Skeletal muscle tissue (tissue), 4 donors: Measurements from ENCODE around the gene SCAF4. TPM values are rescaled to one million over a fixed set of nuclear protein-coding genes. Genes with fewer than 3 reads are reported as not detected.

ENCODE experiments used
- H3K27ac ChIP-seq: one replicate; pipeline ENCODE4 v1.7.0; 2013; ENCODE audit warnings: mild to moderate bottlenecking, low read depth, low read length, inconsistent platforms
- H3K27me3 ChIP-seq, 3 donors: one replicate each; pipeline ENCODE4 v1.7.0; 2013; ENCODE audit warnings: low read length in 3 of 3; ENCODE audit not compliant: control insufficient read depth in 3 of 3, insufficient read depth in 3 of 3
- H3K36me3 ChIP-seq, 3 donors: one replicate each; pipeline ENCODE4 v1.7.0; 2013; ENCODE audit warnings: low read length in 3 of 3; ENCODE audit not compliant: control insufficient read depth in 3 of 3, insufficient read depth in 3 of 3
- H3K4me1 ChIP-seq, 3 donors: one replicate each; pipeline ENCODE4 v1.7.0; 2013; ENCODE audit warnings: low read length in 3 of 3, mild to moderate bottlenecking in 3 of 3; ENCODE audit not compliant: control insufficient read depth in 3 of 3, insufficient read depth in 3 of 3
- H3K4me3 ChIP-seq, 3 donors: one replicate each; pipeline ENCODE4 v1.7.0; 2013; ENCODE audit warnings: low read length in 3 of 3
- H3K9ac ChIP-seq, 3 donors: one replicate each; pipeline ENCODE4 v1.7.0; 2013; ENCODE audit warnings: low read length in 3 of 3, mild to moderate bottlenecking in 3 of 3, moderate library complexity in 2 of 3, low read depth in 1 of 3
- H3K9me3 ChIP-seq, 3 donors: one replicate each; pipeline ENCODE4 v1.7.0; 2013; ENCODE audit warnings: low read length in 3 of 3; ENCODE audit not compliant: control insufficient read depth in 3 of 3
- total RNA-seq: library from RNA; depleted of rRNA; stranded (reverse); fragments of >200 nt; gene quantifications from one replicate; pipeline ENCODE4 v1.2.3, GENCODE V29; 2014
- donor health status: Osteomylitis.

SCAF4 gene
- total RNA-seq, 1 donor from 2014 or later: 8.4 TPM

- H3K4me1 ChIP-seq: peaks cover 0 to 10% (median 5%) of the 10 kb centered on the region in 3 donors
- no peak overlapping the region for H3K9ac ChIP-seq
- H3K27ac ChIP-seq: no peak overlapping the region
- H3K27me3 ChIP-seq: no peaks in the 10 kb centered on the region
- H3K36me3 ChIP-seq: no peaks in the 10 kb centered on the region
- no peak overlapping the region for H3K4me3 ChIP-seq
- no peaks in the 10 kb centered on the region for H3K9me3 ChIP-seq
These were observed 15.8 kb downstream of the SCAF4 start for GRCh38 chr21:31716106-31716505.

GRCh38 chr21:31714741-31715365 is 17.1 kb downstream of the SCAF4 start:
- Histone ChIP-seq H3K36me3 (no peaks in the 10 kb centered on the region), H3K4me3 (no peak overlapping the region), H3K27ac (no peak overlapping the region), H3K9ac (no peak overlapping the region), H3K27me3 (no peaks in the 10 kb centered on the region), H3K4me1 (peaks cover 0 to 19% (median 7%) of the 10 kb centered on the region in 3 donors), H3K9me3 (no peaks in the 10 kb centered on the region)

DNA sequence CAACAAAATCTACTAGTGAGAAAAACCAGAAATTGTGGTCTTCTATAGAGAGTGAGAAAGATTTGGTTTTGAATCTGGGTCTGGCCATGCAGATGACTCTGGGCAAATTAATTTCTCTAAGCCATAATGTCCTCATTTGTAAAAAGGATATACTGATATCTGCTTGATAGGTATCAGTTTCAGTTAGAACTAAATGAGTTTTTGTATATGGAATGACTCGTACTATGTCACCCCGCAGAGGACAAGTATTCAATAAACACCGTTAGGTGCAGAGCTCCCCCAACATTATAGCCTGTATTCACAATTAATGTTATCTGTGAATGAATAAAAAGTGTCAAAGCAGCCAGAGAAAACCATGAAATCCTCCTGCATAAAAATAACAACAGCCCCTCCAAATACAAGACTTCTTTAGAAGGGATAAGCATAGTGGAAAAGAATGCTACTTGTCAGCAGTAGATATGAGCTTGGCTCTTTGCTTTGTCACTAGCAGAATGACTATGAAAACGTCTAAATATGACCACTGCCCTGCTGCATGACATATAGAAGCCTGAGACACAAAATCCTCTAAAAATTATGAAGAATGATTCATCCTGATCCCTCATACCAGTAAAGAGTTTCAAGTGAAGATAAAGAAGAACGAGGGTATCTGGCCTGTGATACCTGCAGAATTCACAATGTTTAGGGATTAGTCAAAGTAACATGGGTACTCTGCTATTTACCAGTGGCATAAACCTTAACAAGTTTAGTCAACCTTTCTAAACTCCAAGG is 17.8 kb downstream of the SCAF4 start:
- Histone ChIP-seq H3K27ac (no peak overlapping the region), H3K36me3 (no peaks in the 10 kb centered on the region), H3K4me3 (no peak overlapping the region), H3K9me3 (no peaks in the 10 kb centered on the region), H3K9ac (no peak overlapping the region), H3K27me3 (no peaks in the 10 kb centered on the region), H3K4me1 (peaks cover 0 to 19% (median 7%) of the 10 kb centered on the region in 3 donors)

GRCh38 chr21:31713115-31713514 is 18.8 kb downstream of the SCAF4 start:
- H3K27me3 ChIP-seq: no peaks in the 10 kb centered on the region
- peaks cover 5 to 19% (median 7%) of the 10 kb centered on the region in 3 donors for H3K4me1 ChIP-seq
- no peak overlapping the region for H3K4me3 ChIP-seq
- no peaks in the 10 kb centered on the region for H3K9me3 ChIP-seq
- H3K36me3 ChIP-seq: no peaks in the 10 kb centered on the region
- H3K9ac ChIP-seq: no peak overlapping the region
- no peak overlapping the region for H3K27ac ChIP-seq

GRCh38 chr21:31711745-31712285 is 20.1 kb downstream of the SCAF4 start:
- Histone ChIP-seq H3K36me3 (no peaks in the 10 kb centered on the region), H3K9me3 (no peaks in the 10 kb centered on the region), H3K4me3 (no peak overlapping the region), H3K27ac (no peak overlapping the region), H3K9ac (no peak overlapping the region), H3K27me3 (no peaks in the 10 kb centered on the region), H3K4me1 (peaks cover 5 to 18% (median 7%) of the 10 kb centered on the region in 3 donors)

GRCh38 chr21:31711326-31711725 is 20.6 kb downstream of the SCAF4 start:
- H3K36me3 ChIP-seq: no peaks in the 10 kb centered on the region
- H3K9me3 ChIP-seq: no peaks in the 10 kb centered on the region
- H3K9ac ChIP-seq: no peak overlapping the region
- no peak overlapping the region for H3K4me3 ChIP-seq
- no peak overlapping the region for H3K27ac ChIP-seq
- no peaks in the 10 kb centered on the region for H3K27me3 ChIP-seq
- H3K4me1 ChIP-seq: peaks cover 5 to 16% (median 7%) of the 10 kb centered on the region in 3 donors

GRCh38 chr21:31710586-31710985 is 21.3 kb downstream of the SCAF4 start:
- Histone ChIP-seq H3K4me3 (no peak overlapping the region), H3K9me3 (no peaks in the 10 kb centered on the region), H3K36me3 (no peaks in the 10 kb centered on the region), H3K4me1 (peaks cover 5 to 16% (median 7%) of the 10 kb centered on the region in 3 donors), H3K27me3 (no peaks in the 10 kb centered on the region), H3K9ac (no peak overlapping the region), H3K27ac (no peak overlapping the region)

- no peaks in the 10 kb centered on the region for H3K9me3 ChIP-seq
- H3K9ac ChIP-seq: no peak overlapping the region
- no peaks in the 10 kb centered on the region for H3K36me3 ChIP-seq
- H3K27ac ChIP-seq: no peak overlapping the region
- H3K27me3 ChIP-seq: no peaks in the 10 kb centered on the region
- no peak overlapping the region for H3K4me3 ChIP-seq
- peaks cover 2 to 9% (median 5%) of the 10 kb centered on the region in 3 donors for H3K4me1 ChIP-seq
These were observed 23.4 kb downstream of the SCAF4 start for GRCh38 chr21:31708541-31708940.

DNA sequence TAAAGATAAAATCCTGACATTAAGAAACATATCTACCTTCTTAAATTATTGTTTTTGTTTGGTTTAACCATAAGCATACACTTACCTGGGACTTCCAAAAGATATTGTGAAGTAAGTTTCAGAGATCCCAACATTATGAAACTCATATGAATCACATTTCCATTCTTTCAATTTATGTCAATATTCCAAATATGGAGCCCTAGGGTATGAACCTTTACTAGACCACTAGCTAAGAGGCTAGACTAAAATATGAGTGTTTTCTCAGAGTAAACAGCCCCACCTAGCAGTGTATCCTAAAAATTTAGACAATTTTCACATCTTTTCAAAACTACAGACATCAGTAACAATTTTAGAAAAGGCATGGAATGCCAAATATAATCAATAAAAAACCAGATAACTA is 24.4 kb downstream of the SCAF4 start:
- Histone ChIP-seq H3K27me3 (no peaks in the 10 kb centered on the region), H3K27ac (no peak overlapping the region), H3K36me3 (peaks cover 0 to 5% (median 0%) of the 10 kb centered on the region in 3 donors), H3K9me3 (no peaks in the 10 kb centered on the region), H3K9ac (no peak overlapping the region), H3K4me3 (no peak overlapping the region), H3K4me1 (peaks cover 2 to 9% (median 5%) of the 10 kb centered on the region in 3 donors)

DNA sequence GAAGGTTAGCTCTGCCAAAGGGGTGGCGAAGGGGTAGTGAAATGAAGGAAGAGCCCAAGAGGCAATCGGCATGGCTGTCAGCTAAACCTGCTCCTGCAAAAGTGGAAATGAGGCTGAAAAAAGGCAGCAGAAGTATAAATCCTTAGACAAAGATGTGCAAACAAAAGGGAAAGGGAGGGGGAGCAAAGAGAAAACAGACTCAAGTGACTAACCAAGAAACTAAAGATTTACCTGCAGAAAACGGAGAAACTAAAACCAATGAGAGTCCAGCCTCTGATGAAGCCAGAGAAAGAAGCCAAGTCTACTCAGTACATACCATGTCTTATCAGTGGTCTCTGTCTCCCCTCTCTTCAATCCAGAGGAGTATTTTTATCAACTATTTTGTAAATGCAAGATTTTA is 25.4 kb downstream of the SCAF4 start:
- Histone ChIP-seq H3K9me3 (no peaks in the 10 kb centered on the region), H3K4me3 (no peak overlapping the region), H3K36me3 (peaks cover 2 to 13% (median 7%) of the 10 kb centered on the region in 3 donors), H3K27me3 (no peaks in the 10 kb centered on the region), H3K27ac (no peak overlapping the region), H3K9ac (no peak overlapping the region), H3K4me1 (peaks cover 2 to 9% (median 5%) of the 10 kb centered on the region in 3 donors)
